CD4-positive, alpha-beta T cell treated with Interleukin-4 for 4 hours (primary cell): ENCODE results near the gene HPRT1.
"Not testable (repeated sequence)": the region's sequence is repeated elsewhere in the genome, so short reads cannot be mapped to it uniquely, and the experiment has no call there.

ENCODE experiments used
- DNase-seq: peaks from one replicate; pipeline ENCODE4 v3.0.0-alpha.2; 2020

The HPRT1 gene

GRCh38 chrX:134460005-134460861, at the start of gene HPRT1:
TSS of gene HPRT1 (plus strand) at chrX:134460165. CDS start at chrX:134460312, 147 bp downstream.
- peak; percentile 70 for DNase-seq

GRCh38 chrX:134416087-134416486, 43.9 kb upstream of the HPRT1 start:
- no peak for DNase-seq

- no peak for DNase-seq
Measured at GRCh38 chrX:134418317-134419113, 41.5 kb upstream of the HPRT1 start.

- DNase-seq = no peak
Measured at GRCh38 chrX:134419784-134420183, 40.2 kb upstream of the HPRT1 start.

GRCh38 chrX:134423606-134424005, 36.4 kb upstream of the HPRT1 start:
- DNase-seq = no peak

- no peak for DNase-seq
Measured at GRCh38 chrX:134426281-134426680, 33.7 kb upstream of the HPRT1 start.

- DNase-seq = no peak
Measured at GRCh38 chrX:134431894-134432293, 28.1 kb upstream of the HPRT1 start.

GRCh38 chrX:134435894-134436293, 24.1 kb upstream of the HPRT1 start:
- no peak for DNase-seq

- DNase-seq = no peak
Measured at GRCh38 chrX:134443020-134443419, 16.9 kb upstream of the HPRT1 start.

GRCh38 chrX:134443461-134443860, 16.5 kb upstream of the HPRT1 start:
- DNase-seq = no peak

GRCh38 chrX:134444681-134445080, 15.3 kb upstream of the HPRT1 start:
- no peak for DNase-seq

- DNase-seq = no peak
Measured at GRCh38 chrX:134452596-134452995, 7.4 kb upstream of the HPRT1 start.

- DNase-seq = no peak
Measured at GRCh38 chrX:134453631-134454030, 6.3 kb upstream of the HPRT1 start.

- DNase-seq = no peak
Measured at GRCh38 chrX:134454506-134454905, 5.5 kb upstream of the HPRT1 start.

GRCh38 chrX:134457708-134458107, 2.3 kb upstream of the HPRT1 start:
- no peak for DNase-seq

- DNase-seq = no peak
Measured at GRCh38 chrX:134459683-134460004, 321 bp upstream of the HPRT1 start.

- peak; percentile 0 for DNase-seq
Measured at GRCh38 chrX:134460862-134461220, 876 bp downstream of the HPRT1 start.

GRCh38 chrX:134461437-134461836, 1.5 kb downstream of the HPRT1 start:
- DNase-seq = no peak

GRCh38 chrX:134462927-134463326, 3.0 kb downstream of the HPRT1 start:
- DNase-seq = no peak

GRCh38 chrX:134464453-134464852, 4.5 kb downstream of the HPRT1 start:
- not testable (repeated sequence) for DNase-seq

GRCh38 chrX:134469486-134469885, 9.5 kb downstream of the HPRT1 start:
- DNase-seq = no peak

- no peak for DNase-seq
Measured at GRCh38 chrX:134470013-134470412, 10.0 kb downstream of the HPRT1 start.

- no peak for DNase-seq
Measured at GRCh38 chrX:134472041-134472440, 12.1 kb downstream of the HPRT1 start.

- no peak for DNase-seq
Measured at GRCh38 chrX:134476284-134476683, 16.3 kb downstream of the HPRT1 start.
